NOMO-1 (cell line): ENCODE measurements around the gene PHLDA2.

Source experiments
- DNase-seq, 2 experiments: peaks; one replicate each; lab custom pipeline; 2025; ENCODE audit not compliant: unreplicated experiment in 2 of 2; lab: John Stamatoyannopoulos, UW

Gene PHLDA2

GRCh38 chr11:2899080-2899783, 30.0 kb downstream of the PHLDA2 start:
- peak in 1 of 2 experiments; percentile 6 for DNase-seq

- DNase-seq, result peak; percentile 81 to 88
Observed at GRCh38 chr11:2898366-2899079, 30.7 kb downstream of the PHLDA2 start.

- DNase-seq, result no peak
Observed at GRCh38 chr11:2897048-2897447, 32.2 kb downstream of the PHLDA2 start.

- no peak for DNase-seq
Observed at GRCh38 chr11:2896047-2896446, 33.2 kb downstream of the PHLDA2 start.

- no peak for DNase-seq
Observed at GRCh38 chr11:2893935-2894334, 35.3 kb downstream of the PHLDA2 start.

- DNase-seq, result peak in 1 of 2 experiments; percentile 73
Observed at GRCh38 chr11:2892967-2893528, 36.2 kb downstream of the PHLDA2 start.

- DNase-seq, result peak; percentile 73 to 90
Observed at GRCh38 chr11:2892215-2892966, 36.8 kb downstream of the PHLDA2 start.

GRCh38 chr11:2891326-2892214, 37.6 kb downstream of the PHLDA2 start:
- no peak for DNase-seq

- DNase-seq, result no peak
Observed at GRCh38 chr11:2890466-2891294, 38.5 kb downstream of the PHLDA2 start.

- no peak for DNase-seq
Observed at GRCh38 chr11:2889362-2890273, 39.6 kb downstream of the PHLDA2 start.

GRCh38 chr11:2888266-2888968, 40.8 kb downstream of the PHLDA2 start:
- peak; percentile 59 to 68 for DNase-seq

GRCh38 chr11:2887515-2888195, 41.6 kb downstream of the PHLDA2 start:
- DNase-seq, result no peak

- no peak for DNase-seq
Observed at GRCh38 chr11:2886936-2887335, 42.3 kb downstream of the PHLDA2 start.

GRCh38 chr11:2886191-2886894, 42.9 kb downstream of the PHLDA2 start:
- no peak for DNase-seq

GRCh38 chr11:2885678-2886081, 43.5 kb downstream of the PHLDA2 start, which contains the start of gene CDKN1C:
Gene CDKN1C, minus strand, starts transcription at chr11:2885775. Its CDS starts 319 bp downstream, at chr11:2885456.
- DNase-seq, result peak; percentile 82 to 89

GRCh38 chr11:2885017-2885677, 44.1 kb downstream of the PHLDA2 start:
- DNase-seq, result peak; percentile 45 to 62
